Measurements from ENCODE around the gene KCTD20. TPM values are rescaled to one million over a fixed set of nuclear protein-coding genes. Genes with fewer than 3 reads are reported as not detected.

The KCTD20 gene
- total RNA-seq, 1 experiment from 2014 or later = 23.7 TPM

DNA sequence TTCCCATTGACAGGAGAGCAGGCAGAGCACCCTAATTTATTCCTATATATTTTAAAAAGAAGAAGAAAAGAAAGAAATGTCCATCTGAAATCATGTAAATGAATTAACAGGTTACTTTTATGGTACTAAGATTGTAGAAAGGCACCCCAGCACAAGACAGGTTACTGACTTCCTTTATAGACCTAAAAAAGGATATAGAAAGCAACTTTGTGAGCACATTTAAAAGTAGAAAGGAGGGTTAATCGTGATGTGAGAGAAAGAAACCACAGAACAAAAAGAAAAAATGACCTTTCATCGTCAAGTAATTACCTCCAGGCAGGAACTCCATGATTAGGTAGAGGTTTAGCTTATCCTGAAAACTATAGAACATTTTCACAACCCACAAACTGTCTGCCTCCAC lies 74.6 kb downstream of the KCTD20 start:
- H3K4me2 ChIP-seq (ENCODE audit: low read length) = no peak overlapping the region
- BruUV-seq (replicated peaks) = no TSS peak
- H3K4me1 ChIP-seq (ENCODE audit: control insufficient read depth in 1 of 2, insufficient read depth in 2 of 2, low read length in 2 of 2) = no peaks in the 10 kb centered on the region
- no peaks in the 10 kb centered on the region for H3K9me3 ChIP-seq (ENCODE audit: control insufficient read depth in 1 of 2, insufficient read depth in 1 of 2, low read depth in 1 of 2, low read length in 2 of 2)
- no peaks in the 10 kb centered on the region for H3K79me2 ChIP-seq (ENCODE audit: insufficient read depth, low read length)
- RAD21 ChIA-PET (ENCODE audit: low non-redundant PET in 1 of 2, low total read pairs in 2 of 2, uncharacterized antibody in 2 of 2, unreplicated experiment in 2 of 2) = no interaction called here
- TF ChIP-seq SRF (IDR thresholded peaks at IDR 0.05; ENCODE audit: low read depth) = no peak
- TF ChIP-seq ZBTB33 (IDR thresholded peaks at IDR 0.05; ENCODE audit: extremely low read depth, insufficient replicate concordance, low read length) = no peak
- no peak for TF ChIP-seq TCF7L2 (IDR thresholded peaks at IDR 0.05; ENCODE audit: borderline replicate concordance, extremely low read depth, insufficient read depth, insufficient read length)
- no peaks in the 10 kb centered on the region for H4K20me1 ChIP-seq (ENCODE audit: insufficient read depth)
- H3K9me2 ChIP-seq (ENCODE audit: insufficient read depth) = no peaks in the 10 kb centered on the region
- H3K27me3 ChIP-seq (ENCODE audit: insufficient read depth, low read length) = no peaks in the 10 kb centered on the region
- CTCF ChIA-PET = no interaction called here
- H2AFZ ChIP-seq (ENCODE audit: low read depth, low read length, poor library complexity, severe bottlenecking) = no peak overlapping the region
- H3K27ac ChIP-seq (ENCODE audit: low read depth, low read length) = no peak overlapping the region
- DNase-seq (ENCODE audit: low read depth, low spot score) (no peak), ATAC-seq (no peak)
- H3K36me3 ChIP-seq (ENCODE audit: control insufficient read depth in 1 of 2, insufficient read depth in 2 of 2, low read length in 2 of 2) = peaks cover 8 to 32% of the 10 kb centered on the region in 2 experiments; a peak in 3 of 4 replicates
- no peak overlapping the region for H3K9ac ChIP-seq (ENCODE audit: low read length)
- no peak overlapping the region for H3K4me3 ChIP-seq (replicated peaks in 1 of 2; ENCODE audit: low read depth in 1 of 2, low read length in 2 of 2)
- POLR2A ChIA-PET = no interaction called here
- intact Hi-C loops (cut with micrococcal nuclease) = no loop called here

- ChIA-PET POLR2A (no interaction called here), RAD21 (ENCODE audit: low non-redundant PET in 1 of 2, low total read pairs in 2 of 2, uncharacterized antibody in 2 of 2, unreplicated experiment in 2 of 2) (no interaction called here), CTCF (no interaction called here)
- Histone ChIP-seq H3K9me3 (ENCODE audit: control insufficient read depth in 1 of 2, insufficient read depth in 1 of 2, low read depth in 1 of 2, low read length in 2 of 2) (no peaks in the 10 kb centered on the region), H4K20me1 (ENCODE audit: insufficient read depth) (no peaks in the 10 kb centered on the region), H3K79me2 (ENCODE audit: insufficient read depth, low read length) (no peaks in the 10 kb centered on the region), H3K4me1 (ENCODE audit: control insufficient read depth in 1 of 2, insufficient read depth in 2 of 2, low read length in 2 of 2) (no peaks in the 10 kb centered on the region), H3K4me3 (replicated peaks in 1 of 2; ENCODE audit: low read depth in 1 of 2, low read length in 2 of 2) (no peak overlapping the region), H3K9ac (ENCODE audit: low read length) (no peak overlapping the region), H3K27me3 (ENCODE audit: insufficient read depth, low read length) (no peaks in the 10 kb centered on the region), H3K36me3 (ENCODE audit: control insufficient read depth in 1 of 2, insufficient read depth in 2 of 2, low read length in 2 of 2) (peaks cover 18 to 38% of the 10 kb centered on the region in 2 experiments), H2AFZ (ENCODE audit: low read depth, low read length, poor library complexity, severe bottlenecking) (no peak overlapping the region), H3K4me2 (ENCODE audit: low read length) (no peak overlapping the region), H3K9me2 (ENCODE audit: insufficient read depth) (no peaks in the 10 kb centered on the region), H3K27ac (ENCODE audit: low read depth, low read length) (no peak overlapping the region)
- no peak for TF ChIP-seq SIN3A (IDR thresholded peaks at IDR 0.05; ENCODE audit: low read depth)
- ATAC-seq (no peak), DNase-seq (ENCODE audit: low read depth, low spot score) (no peak)
- intact Hi-C loops (cut with micrococcal nuclease) = no loop called here
- no TSS peak for BruUV-seq (replicated peaks)
Observed at GRCh38 chr6:36519352-36519751, 76.6 kb downstream of the KCTD20 start.

Data from HCT116 (cell line).